WI38 (cell line): ENCODE measurements around the gene INSYN1.
A peak's percentile ranks its signal among the peaks of the same experiment; 100 is the strongest.

Experiments used
- H3K4me3 ChIP-seq: 2 replicates; pipeline ENCODE4 v1.5.1; 2011; ENCODE audit warnings: low read depth, mild to moderate bottlenecking, control low read depth, low read length
- CTCF ChIP-seq: IDR thresholded peaks from 2 replicates; pipeline ENCODE4 v1.5.1; 2012; ENCODE audit warnings: low read depth, mild to moderate bottlenecking, control low read depth, low read length

INSYN1 gene

GRCh38 chr15:73751899-73752805, 999 bp downstream of the INSYN1 start:
- 0 out of 2 replicates have a peak overlapping the region, but pooled peaks have one; percentile 8 for H3K4me3 ChIP-seq
- no peak for TF ChIP-seq CTCF

- TF ChIP-seq CTCF = no peak
- no peak overlapping the region for H3K4me3 ChIP-seq
Observed at GRCh38 chr15:73751511-73751898, 1.6 kb downstream of the INSYN1 start.

GRCh38 chr15:73750951-73751350, 2.2 kb downstream of the INSYN1 start:
- H3K4me3 ChIP-seq = no peak overlapping the region

GRCh38 chr15:73750438-73750837, 2.7 kb downstream of the INSYN1 start:
- H3K4me3 ChIP-seq = no peak overlapping the region
- no peak for TF ChIP-seq CTCF

More at GRCh38 chr15:73750951-73751350, 2.2 kb downstream of the INSYN1 start:
- TF ChIP-seq CTCF = no peak

- TF ChIP-seq CTCF = no peak
- H3K4me3 ChIP-seq = no peak overlapping the region
Observed at GRCh38 chr15:73749971-73750370, 3.2 kb downstream of the INSYN1 start.

GRCh38 chr15:73749533-73749932, 3.6 kb downstream of the INSYN1 start:
- TF ChIP-seq CTCF = no peak

GRCh38 chr15:73748730-73749129, 4.4 kb downstream of the INSYN1 start:
- TF ChIP-seq CTCF = no peak

More at GRCh38 chr15:73749533-73749932, 3.6 kb downstream of the INSYN1 start:
- H3K4me3 ChIP-seq = no peak overlapping the region

More at GRCh38 chr15:73748730-73749129, 4.4 kb downstream of the INSYN1 start:
- H3K4me3 ChIP-seq = no peak overlapping the region
